Stimulated activated CD4-positive, alpha-beta T cell treated with anti-CD3 and anti-CD28 coated beads, TNF-alpha, amount 100 ng/mL, for 1 hour (primary cell): Measurements from ENCODE around the gene AGTRAP.

Experiments used
- DNase-seq, 3 donors: peaks; one replicate each; pipeline ENCODE4 v3.0.0-alpha.2; 2020; ENCODE audit warnings: low read depth in 3 of 3, low spot score in 1 of 3

The AGTRAP gene

GRCh38 chr1:11796036-11796828, 60.3 kb downstream of the AGTRAP start:
- DNase-seq = no peak

- no peak for DNase-seq
These were observed 61.7 kb downstream of the AGTRAP start for GRCh38 chr1:11797525-11798216.

GRCh38 chr1:11799099-11799498, 63.2 kb downstream of the AGTRAP start:
- no peak for DNase-seq

- no peak for DNase-seq
These were observed 64.0 kb downstream of the AGTRAP start for GRCh38 chr1:11799896-11800295.

- DNase-seq = no peak
These were observed 64.4 kb downstream of the AGTRAP start for GRCh38 chr1:11800391-11800755.
